H9 (cell line): ENCODE data around the gene CABP7. TPM values are rescaled to one million over a fixed set of nuclear protein-coding genes. Genes with fewer than 3 reads are reported as not detected.
A peak's percentile ranks its signal among the peaks of the same experiment; 100 is the strongest.

ENCODE experiments used
- DNase-seq: peaks from one replicate; pipeline ENCODE4 v3.0.0-alpha.2; 2017
- H2AFZ ChIP-seq: one replicate; pipeline ENCODE4 v1.6.1; 2013; ENCODE audit warnings: mild to moderate bottlenecking, low read length, control low read depth, moderate library complexity
- H2AK5ac ChIP-seq: 2 replicates; pipeline ENCODE4 v1.6.1; 2013; ENCODE audit warnings: low read length, control low read depth, mixed read lengths; ENCODE audit not compliant: insufficient read length
- H2BK120ac ChIP-seq: one replicate; pipeline ENCODE4 v1.6.1; 2013; ENCODE audit warnings: low read depth, mild to moderate bottlenecking, low read length, control low read depth, inconsistent platforms; ENCODE audit not compliant: poor library complexity, severe bottlenecking
- H2BK12ac ChIP-seq: 2 replicates; pipeline ENCODE4 v1.6.1; 2013; ENCODE audit warnings: low read length, control low read depth, mixed read lengths, low read depth; ENCODE audit not compliant: insufficient read length
- H2BK15ac ChIP-seq: 2 replicates; pipeline ENCODE4 v1.6.1; 2013; ENCODE audit warnings: low read depth, low read length, control low read depth
- H2BK20ac ChIP-seq: one replicate; pipeline ENCODE4 v1.6.1; 2013; ENCODE audit warnings: low read depth, mild to moderate bottlenecking, low read length, control low read depth, inconsistent platforms; ENCODE audit not compliant: poor library complexity, severe bottlenecking
- H2BK5ac ChIP-seq: 2 replicates; pipeline ENCODE4 v1.6.1; 2013; ENCODE audit warnings: low read length, control low read depth, mixed read lengths; ENCODE audit not compliant: insufficient read length
- H3K14ac ChIP-seq: 2 replicates; pipeline ENCODE4 v1.6.1; 2013; ENCODE audit warnings: low read length, control low read depth; ENCODE audit not compliant: insufficient read depth
- H3K18ac ChIP-seq: 2 replicates; pipeline ENCODE4 v1.6.1; 2013; ENCODE audit warnings: low read depth, mild to moderate bottlenecking, mixed read lengths, low read length, control low read depth; ENCODE audit not compliant: insufficient read length
- H3K23ac ChIP-seq: 2 replicates; pipeline ENCODE4 v1.6.1; 2013; ENCODE audit warnings: low read length, control low read depth, mixed read lengths, low read depth; ENCODE audit not compliant: insufficient read length
- H3K23me2 ChIP-seq: 2 replicates; pipeline ENCODE4 v1.6.1; 2013; ENCODE audit warnings: low read depth, mild to moderate bottlenecking, mixed read lengths, low read length, control low read depth; ENCODE audit not compliant: insufficient read length, poor library complexity, severe bottlenecking
- H3K27ac ChIP-seq: 2 replicates; pipeline ENCODE4 v1.5.1; 2013; ENCODE audit warnings: low read length, control low read depth, mixed read lengths, low read depth; ENCODE audit not compliant: insufficient read length
- H3K27me3 ChIP-seq: 2 replicates; pipeline ENCODE4 v1.6.1; 2013; ENCODE audit warnings: low read length, control low read depth, inconsistent platforms; ENCODE audit not compliant: insufficient read depth
- H3K4ac ChIP-seq: 2 replicates; pipeline ENCODE4 v1.6.1; 2013; ENCODE audit warnings: low read depth, mild to moderate bottlenecking, control low read depth, inconsistent platforms, low read length, moderate library complexity
- H3K4me1 ChIP-seq: 2 replicates; pipeline ENCODE4 v1.6.1; 2013; ENCODE audit warnings: low read length, control low read depth, inconsistent platforms; ENCODE audit not compliant: insufficient read depth
- H3K4me2 ChIP-seq: 2 replicates; pipeline ENCODE4 v1.6.1; 2013; ENCODE audit warnings: low read length, control low read depth, mixed read lengths; ENCODE audit not compliant: insufficient read length, insufficient read depth
- H3K56ac ChIP-seq: 2 replicates; pipeline ENCODE4 v1.6.1; 2013; ENCODE audit warnings: low read depth, mild to moderate bottlenecking, mixed read lengths, low read length, control low read depth; ENCODE audit not compliant: insufficient read length
- H3K79me1 ChIP-seq: 2 replicates; pipeline ENCODE4 v1.6.1; 2013; ENCODE audit warnings: low read depth, mild to moderate bottlenecking, moderate library complexity, low read length, control low read depth, inconsistent platforms; ENCODE audit not compliant: insufficient read depth, poor library complexity, severe bottlenecking
- H3K79me2 ChIP-seq: 2 replicates; pipeline ENCODE4 v1.6.1; 2013; ENCODE audit warnings: low read length, control low read depth, inconsistent platforms; ENCODE audit not compliant: insufficient read depth
- H3K9ac ChIP-seq: 2 replicates; pipeline ENCODE4 v1.6.1; 2013; ENCODE audit warnings: low read length, control low read depth, mixed read lengths; ENCODE audit not compliant: insufficient read length; ENCODE audit errors: extremely low read depth
- H3K9me3 ChIP-seq: one replicate; pipeline ENCODE4 v1.6.1; 2013; ENCODE audit warnings: low read depth, low read length, inconsistent platforms; ENCODE audit not compliant: control insufficient read depth
- H3T11ph ChIP-seq: one replicate; pipeline ENCODE4 v1.6.1; 2013; ENCODE audit warnings: mild to moderate bottlenecking, low read length, control low read depth, inconsistent platforms
- H4K20me1 ChIP-seq: one replicate; pipeline ENCODE4 v1.6.1; 2013; ENCODE audit not compliant: control insufficient read depth, insufficient read length, insufficient read depth
- H4K5ac ChIP-seq: 2 replicates; pipeline ENCODE4 v1.6.1; 2013; ENCODE audit warnings: low read depth, mild to moderate bottlenecking, mixed read lengths, low read length, control low read depth; ENCODE audit not compliant: insufficient read length
- H4K8ac ChIP-seq: replicated peaks from 2 replicates; pipeline ENCODE4 v1.6.1; 2013; ENCODE audit warnings: low read length, control low read depth, mixed read lengths, low read depth; ENCODE audit not compliant: insufficient read length
- H4K91ac ChIP-seq: 2 replicates; pipeline ENCODE4 v1.6.1; 2013; ENCODE audit warnings: low read depth, mild to moderate bottlenecking, moderate library complexity, mixed read lengths, low read length, control low read depth; ENCODE audit not compliant: insufficient read length
- H3K27ac Mint-ChIP-seq, 3 experiments: 2 replicates in 2 of 3; 3 replicates in 1 of 3; pipeline ENCODE4 v1.8.0; 2020 to 2021; ENCODE audit warnings: mixed read lengths in 3 of 3, mild to moderate bottlenecking in 1 of 3, moderate library complexity in 1 of 3
- H3K27me3 Mint-ChIP-seq: 2 replicates; pipeline ENCODE4 v1.8.0; 2021; ENCODE audit warnings: low read depth, mild to moderate bottlenecking, moderate library complexity, mixed read lengths
- H3K36me3 Mint-ChIP-seq, 3 experiments: 2 replicates in 2 of 3; 3 replicates in 1 of 3; pipeline ENCODE4 v1.8.0; 2020 to 2021; ENCODE audit warnings: low read depth in 3 of 3, mixed read lengths in 3 of 3; ENCODE audit not compliant: insufficient read depth in 1 of 3
- H3K4me1 Mint-ChIP-seq, 2 experiments: 2 replicates each; pipeline ENCODE4 v1.8.0; 2020; ENCODE audit warnings: mixed read lengths in 2 of 2
- H3K4me3 Mint-ChIP-seq, 2 experiments: 2 replicates in 1 of 2; 3 replicates in 1 of 2; pipeline ENCODE4 v1.8.0; 2020 to 2021; ENCODE audit warnings: mild to moderate bottlenecking in 2 of 2, mixed read lengths in 2 of 2, moderate library complexity in 1 of 2
- H3K9me3 Mint-ChIP-seq, 2 experiments: 2 replicates in 1 of 2; 3 replicates in 1 of 2; pipeline ENCODE4 v1.8.0; 2020; ENCODE audit warnings: mild to moderate bottlenecking in 2 of 2, mixed read lengths in 2 of 2, moderate library complexity in 1 of 2
- CTCF ChIP-seq: fragments of 200-600 bp; sonication (generic); conservative IDR thresholded peaks from 3 replicates; pipeline ENCODE4 v1.8.0; 2021; ENCODE audit warnings: antibody characterized with exemption, mild to moderate bottlenecking
- WGBS: extraction: QIAGEN DNeasy Blood & Tissue Kit; methylation state at CpG from one replicate; pipeline ENCODE4 v1.1.7; 2013; ENCODE audit warnings: missing lambda C conversion rate, low lambda C conversion rate, mixed read lengths; ENCODE audit not compliant: insufficient read length; ENCODE audit errors: extremely low coverage; 5-methylcytosine and 5-hydroxymethylcytosine counted together
- total RNA-seq: library from RNA; stranded (reverse); gene quantifications from 2 replicates; pipeline ENCODE4 v1.2.1, GENCODE V29; 2021

Gene CABP7
- total RNA-seq, 1 experiment from 2014 or later: 0.83 TPM

DNA sequence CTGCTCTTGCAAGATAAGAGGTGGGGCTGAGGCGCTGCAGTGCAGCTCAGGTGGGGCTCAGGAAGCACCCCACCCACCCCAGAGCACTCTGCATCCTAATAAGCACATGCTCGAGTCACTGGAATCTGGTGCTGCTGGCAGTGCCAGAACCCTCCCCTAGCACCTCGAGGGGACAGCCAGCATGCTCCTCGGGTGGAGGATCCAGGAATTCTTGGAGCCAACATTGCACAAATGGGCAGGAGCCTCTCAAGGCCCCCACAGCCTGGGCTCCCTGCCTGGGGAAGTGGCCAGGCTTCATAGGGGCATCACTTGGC is 27.5 kb upstream of the CABP7 start:
- Mint-ChIP-seq H3K4me1 (peaks cover 52 to 59% of the 10 kb centered on the region in 2 experiments), H3K27ac (peak overlapping the region in 1 of 3 experiments; percentile 22; a peak in 1 of 7 replicates)

More for the DNA sequence above, 27.5 kb upstream of the CABP7 start:
- H3K18ac ChIP-seq: no peak overlapping the region
- no peak overlapping the region for H2BK5ac ChIP-seq
- no peak overlapping the region for H3K4me2 ChIP-seq
- no peak overlapping the region for H2BK15ac ChIP-seq
- H3K9ac ChIP-seq: no peak overlapping the region
- no peak overlapping the region; the same call in 1 of the 2 replicates for H3K14ac ChIP-seq
- H3K9me3 Mint-ChIP-seq: no peaks in the 10 kb centered on the region
- H4K5ac ChIP-seq: no peak overlapping the region
- no peak overlapping the region for H2BK20ac ChIP-seq
- H3K23ac ChIP-seq: no peak overlapping the region
- H4K20me1 ChIP-seq: no peaks in the 10 kb centered on the region
- H2AK5ac ChIP-seq: no peak overlapping the region
- no peak overlapping the region for H3T11ph ChIP-seq
- H4K8ac ChIP-seq: no peak overlapping the region
- H3K27me3 ChIP-seq: no peaks in the 10 kb centered on the region
- no CpG with 5 or more reads among the region's 4 CpGs for WGBS
- H3K23me2 ChIP-seq: no peaks in the 10 kb centered on the region
- H3K79me2 ChIP-seq: no peaks in the 10 kb centered on the region
- no peak overlapping the region for H3K4ac ChIP-seq
- H3K4me1 ChIP-seq: peaks cover 3% of the 10 kb centered on the region; the same call in 1 of the 2 replicates
- H3K4me3 Mint-ChIP-seq: no peak overlapping the region
- H3K79me1 ChIP-seq: no peaks in the 10 kb centered on the region
- no peak overlapping the region for H2AFZ ChIP-seq
- no peak overlapping the region for H3K56ac ChIP-seq
- no peak overlapping the region for H3K27ac ChIP-seq
- TF ChIP-seq CTCF: no peak
- DNase-seq: no peak
- peaks cover 8 to 27% (median 12%) of the 10 kb centered on the region in 3 experiments; a peak in 6 of 7 replicates for H3K36me3 Mint-ChIP-seq
- H2BK120ac ChIP-seq: no peak overlapping the region
- no peak overlapping the region for H2BK12ac ChIP-seq
- H3K27me3 Mint-ChIP-seq: peaks cover 1% of the 10 kb centered on the region; the same call in 1 of the 2 replicates
- no peaks in the 10 kb centered on the region for H3K9me3 ChIP-seq
- no peak overlapping the region for H4K91ac ChIP-seq
